H54 (cell line): ENCODE measurements around the gene SLC22A5.
"Not testable (repeated sequence)": the region's sequence is repeated elsewhere in the genome, so short reads cannot be mapped to it uniquely, and the experiment has no call there.

ENCODE experiments used
- DNase-seq: peaks from one replicate; pipeline ENCODE4 v3.0.0; 2011; ENCODE audit warnings: low spot score, mixed read lengths; ENCODE audit not compliant: insufficient read length
- FAIRE-seq: peaks from 3 replicates; lab custom pipeline; 2011; peaks lifted over from hg19 to GRCh38; lab: Jason Lieb, UNC
- POLR2A ChIP-seq: IDR thresholded peaks from 2 replicates; pipeline ENCODE4 v1.6.1; 2011; ENCODE audit warnings: low read depth, mild to moderate bottlenecking, low read length

Gene SLC22A5

GRCh38 chr5:132386644-132387286 lies 17.3 kb downstream of the SLC22A5 start:
- TF ChIP-seq POLR2A: no peak
- DNase-seq (peak; percentile 58), FAIRE-seq (no peak)

GRCh38 chr5:132387640-132388117 lies 18.2 kb downstream of the SLC22A5 start:
- peak; percentile 82 for DNase-seq
- no peak for TF ChIP-seq POLR2A
- no peak for FAIRE-seq

- no peak for DNase-seq
- TF ChIP-seq POLR2A: no peak
- no peak for FAIRE-seq
These were observed 18.9 kb downstream of the SLC22A5 start for GRCh38 chr5:132388244-132389050.

GRCh38 chr5:132389051-132389331 lies 19.5 kb downstream of the SLC22A5 start:
- FAIRE-seq: no peak
- TF ChIP-seq POLR2A: no peak

GRCh38 chr5:132389585-132390286 lies 20.2 kb downstream of the SLC22A5 start:
- DNase-seq: peak; percentile 91

More at GRCh38 chr5:132389051-132389331, 19.5 kb downstream of the SLC22A5 start:
- DNase-seq: no peak

GRCh38 chr5:132391247-132391646 lies 21.7 kb downstream of the SLC22A5 start:
- FAIRE-seq (no peak), DNase-seq (no peak)
- no peak for TF ChIP-seq POLR2A

More at GRCh38 chr5:132389585-132390286, 20.2 kb downstream of the SLC22A5 start:
- TF ChIP-seq POLR2A: no peak
- peak; percentile 93 for FAIRE-seq

GRCh38 chr5:132391870-132392269 lies 22.4 kb downstream of the SLC22A5 start:
- no peak for TF ChIP-seq POLR2A
- no peak for DNase-seq
- no peak for FAIRE-seq

GRCh38 chr5:132392411-132392810 lies 22.9 kb downstream of the SLC22A5 start:
- no peak for TF ChIP-seq POLR2A
- DNase-seq (no peak), FAIRE-seq (no peak)

GRCh38 chr5:132392978-132393825 lies 23.7 kb downstream of the SLC22A5 start:
- DNase-seq: no peak
- no peak for TF ChIP-seq POLR2A
- no peak for FAIRE-seq

GRCh38 chr5:132394667-132395259 lies 25.3 kb downstream of the SLC22A5 start:
- no peak for TF ChIP-seq POLR2A
- DNase-seq: no peak
- FAIRE-seq: no peak

GRCh38 chr5:132396589-132397031 lies 27.1 kb downstream of the SLC22A5 start:
- DNase-seq: no peak
- no peak for TF ChIP-seq POLR2A
- no peak for FAIRE-seq

- no peak for FAIRE-seq
- TF ChIP-seq POLR2A: no peak
- no peak for DNase-seq
These were observed 27.7 kb downstream of the SLC22A5 start for GRCh38 chr5:132397224-132397623.

GRCh38 chr5:132397936-132398675 lies 28.6 kb downstream of the SLC22A5 start:
- not testable (repeated sequence) for DNase-seq, FAIRE-seq

GRCh38 chr5:132404041-132404440 lies 34.5 kb downstream of the SLC22A5 start:
- FAIRE-seq, DNase-seq: not testable (repeated sequence)
